T-cell (primary cell): ENCODE results near the gene RAB3C. TPM values are rescaled to one million over a fixed set of nuclear protein-coding genes. Genes with fewer than 3 reads are reported as not detected.

Experiments
- ATAC-seq, 4 experiments: fragments of 200-7000 bp in 3 of 4; fragments of 150-1000 bp in 1 of 4; cut with Tn5 transposase; replicated peaks in 1 of 4; 1 replicate in 3 of 4; 2 replicates in 1 of 4; pipeline ENCODE4 v1.10.0; 2021; ENCODE audit warnings: moderate library complexity in 3 of 4, mild to moderate bottlenecking in 2 of 4, moderate number of reproducible peaks in 1 of 4
- CTCF ChIA-PET, 2 donors: fragments of 300-600 bp; sonication (Branson Sonifier 250); formaldehyde crosslinking; loops; one replicate each; lab custom pipeline; 2022; ENCODE audit warnings: antibody characterized with exemption in 2 of 2; lab: Charles Lee
- POLR2A ChIA-PET, 2 donors: fragments of 300-600 bp; sonication (Branson Sonifier 250); formaldehyde crosslinking; loops; one replicate each; lab custom pipeline; 2022; ENCODE audit warnings: antibody characterized with exemption in 2 of 2; lab: Charles Lee
- DNase-seq, 35 experiments: peaks; one replicate each; pipeline versions ENCODE4 v3.0.0 to v3.0.0-alpha.2; 2013 to 2023
- H3K27ac ChIP-seq: one replicate; pipeline ENCODE4 v1.5.1; 2013; ENCODE audit warnings: low read length
- H3K27me3 ChIP-seq, 2 experiments: replicated peaks in 1 of 2; 1 replicate in 1 of 2; 2 replicates in 1 of 2; pipeline versions ENCODE4 v1.6.1 to v1.7.0; 2013; ENCODE audit warnings: low read length in 1 of 2, mixed read lengths in 1 of 2; ENCODE audit not compliant: control insufficient read depth in 2 of 2, insufficient read depth in 2 of 2; ENCODE audit errors: extremely low read depth in 1 of 2
- H3K36me3 ChIP-seq, 2 donors: 1 replicate in 1 of 2; 2 replicates in 1 of 2; pipeline versions ENCODE4 v1.6.1 to v1.7.0; 2013; ENCODE audit warnings: low read length in 1 of 2; ENCODE audit not compliant: control insufficient read depth in 2 of 2, insufficient read depth in 1 of 2; ENCODE audit errors: extremely low read depth in 1 of 2
- H3K4me1 ChIP-seq, 2 experiments: 1 replicate in 1 of 2; 2 replicates in 1 of 2; pipeline versions ENCODE4 v1.6.1 to v1.7.0; 2013; ENCODE audit warnings: low read length in 2 of 2, mixed read lengths in 1 of 2; ENCODE audit not compliant: insufficient read depth in 2 of 2, control insufficient read depth in 1 of 2; ENCODE audit errors: extremely low read depth in 1 of 2
- H3K4me3 ChIP-seq, 2 donors: 1 replicate in 1 of 2; 2 replicates in 1 of 2; pipeline versions ENCODE4 v1.5.1 to v1.7.0; 2013; ENCODE audit warnings: mild to moderate bottlenecking in 2 of 2, low read length in 1 of 2, moderate library complexity in 1 of 2; ENCODE audit not compliant: control insufficient read depth in 1 of 2; ENCODE audit errors: extremely low read depth in 1 of 2
- H3K9me3 ChIP-seq: 2 replicates; pipeline ENCODE4 v1.7.0; 2013
- H3K27ac Mint-ChIP-seq, 2 donors: one replicate each; pipeline ENCODE4 v1.8.0; 2020 to 2021; ENCODE audit warnings: mild to moderate bottlenecking in 2 of 2, mixed read lengths in 2 of 2
- H3K27me3 Mint-ChIP-seq, 2 donors: one replicate each; pipeline ENCODE4 v1.8.0; 2021 to 2022; ENCODE audit warnings: mixed read lengths in 2 of 2
- H3K36me3 Mint-ChIP-seq: one replicate; pipeline ENCODE4 v1.8.0; 2021; ENCODE audit warnings: mixed read lengths
- H3K4me1 Mint-ChIP-seq, 3 donors: one replicate each; pipeline ENCODE4 v1.8.0; 2020 to 2022; ENCODE audit warnings: mixed read lengths in 3 of 3, mild to moderate bottlenecking in 1 of 3
- H3K4me3 Mint-ChIP-seq, 3 donors: one replicate each; pipeline ENCODE4 v1.8.0; 2020 to 2022; ENCODE audit warnings: mild to moderate bottlenecking in 3 of 3, mixed read lengths in 3 of 3, moderate library complexity in 3 of 3
- H3K9me3 Mint-ChIP-seq, 3 donors: one replicate each; pipeline ENCODE4 v1.8.0; 2020 to 2022; ENCODE audit warnings: mixed read lengths in 3 of 3
- WGBS: methylation state at CpG from one replicate; pipeline ENCODE4 v1.1.5; 2013; ENCODE audit warnings: missing lambda C conversion rate; ENCODE audit not compliant: insufficient coverage; 5-methylcytosine and 5-hydroxymethylcytosine counted together
- total RNA-seq, 35 experiments: library from RNA in 6 of 35; stranded (reverse) in 6 of 35; fragments of 120-200 nt in 1 of 35; gene quantifications; one replicate each; pipeline versions ENCODE4 v1.2.1 to v1.2.4 and lab custom pipeline; 2013 to 2026

The RAB3C gene
- total RNA-seq, 5 donors from 2014 or later (not counting 1 experiment from before 2014, with no cell fraction given), result not detected

DNA sequence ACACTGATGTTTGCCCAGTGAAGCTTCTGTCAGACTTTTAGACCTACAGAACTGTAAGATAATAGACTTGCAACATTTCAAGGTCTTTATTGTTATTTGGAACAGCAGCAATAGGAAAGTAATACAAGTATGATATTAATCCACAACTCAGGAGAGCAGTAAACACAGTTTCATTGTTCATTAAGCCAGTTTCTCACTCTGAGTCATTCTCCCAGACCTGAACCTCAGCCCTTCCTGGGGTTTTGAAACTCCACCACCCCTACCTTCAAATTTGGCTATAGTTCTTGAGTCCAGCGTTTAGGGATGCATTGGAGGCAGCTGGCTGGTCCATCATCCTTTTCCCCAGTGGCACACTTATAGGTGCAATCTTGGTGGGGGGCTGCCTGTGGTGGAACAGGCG is 203.2 kb downstream of the RAB3C start:
- no peaks in the 10 kb centered on the region for H3K9me3 Mint-ChIP-seq

DNA sequence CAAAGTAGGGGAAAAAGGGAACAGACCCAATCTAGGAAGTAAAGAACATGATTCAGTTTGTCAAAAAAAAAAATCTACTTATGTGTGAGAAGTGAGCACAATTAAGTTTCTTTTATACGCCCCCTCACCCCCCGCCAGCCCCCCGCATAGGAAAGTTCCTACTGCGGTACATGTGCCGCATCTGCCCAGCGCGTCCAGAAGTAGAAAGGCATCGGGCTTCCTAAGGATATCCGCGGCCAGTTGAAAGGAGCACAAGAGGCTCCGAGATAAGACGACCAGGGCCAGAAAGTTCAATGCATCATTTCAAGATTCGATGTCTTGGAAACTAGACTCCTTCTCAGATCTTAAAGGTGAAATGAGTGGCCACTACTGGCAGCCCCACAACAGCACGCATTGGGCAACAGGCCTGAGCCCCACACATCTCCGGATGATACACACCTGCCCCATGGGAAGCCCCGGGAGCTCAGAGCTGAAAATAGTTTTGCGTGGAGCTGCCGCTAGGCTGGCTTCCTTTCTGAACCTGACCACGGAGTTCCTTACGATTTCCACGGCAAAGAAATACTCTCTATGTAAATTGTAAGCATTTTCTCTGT is 203.9 kb downstream of the RAB3C start:
- Histone ChIP-seq H3K27me3 (peaks cover 0 to 10% of the 10 kb centered on the region in 2 experiments), H3K4me3 (no peak overlapping the region), H3K9me3 (no peaks in the 10 kb centered on the region), H3K4me1 (no peaks in the 10 kb centered on the region), H3K36me3 (no peaks in the 10 kb centered on the region), H3K27ac (no peak overlapping the region)
- Mint-ChIP-seq H3K9me3 (no peaks in the 10 kb centered on the region), H3K4me3 (no peak overlapping the region), H3K36me3 (no peaks in the 10 kb centered on the region), H3K27me3 (peaks cover 8 to 22% of the 10 kb centered on the region in 2 donors), H3K4me1 (peaks cover 0 to 4% (median 2%) of the 10 kb centered on the region in 3 donors), H3K27ac (no peak overlapping the region)
- DNase-seq (no peak), ATAC-seq (no peak)
- 54% methylated on average over 12 of the region's 21 CpGs for WGBS
- CTCF ChIA-PET, result no interaction called here
- POLR2A ChIA-PET, result no interaction called here

More for the DNA sequence above, 203.2 kb downstream of the RAB3C start:
- ChIA-PET POLR2A (no interaction called here), CTCF (no interaction called here)
- peaks cover 8 to 22% of the 10 kb centered on the region in 2 donors for H3K27me3 Mint-ChIP-seq
- H3K4me1 Mint-ChIP-seq, result peaks cover 0 to 4% (median 2%) of the 10 kb centered on the region in 3 donors
- peaks cover 0 to 10% of the 10 kb centered on the region in 2 experiments for H3K27me3 ChIP-seq
- no peak overlapping the region for H3K4me3 ChIP-seq
- 67% methylated on average over 1 of the region's 2 CpGs for WGBS
- no peaks in the 10 kb centered on the region for H3K36me3 ChIP-seq
- no peak overlapping the region for H3K27ac ChIP-seq
- H3K9me3 ChIP-seq, result no peaks in the 10 kb centered on the region
- DNase-seq, result no peak
- H3K4me3 Mint-ChIP-seq, result no peak overlapping the region
- no peaks in the 10 kb centered on the region for H3K4me1 ChIP-seq
- ATAC-seq, result no peak
- no peak overlapping the region for H3K27ac Mint-ChIP-seq
- no peaks in the 10 kb centered on the region for H3K36me3 Mint-ChIP-seq

- ChIA-PET CTCF (no interaction called here), POLR2A (no interaction called here)
- H3K27ac ChIP-seq, result no peak overlapping the region
- DNase-seq (no peak), ATAC-seq (no peak)
- no peaks in the 10 kb centered on the region for H3K36me3 Mint-ChIP-seq
- H3K27me3 ChIP-seq, result peaks cover 0 to 10% of the 10 kb centered on the region in 2 experiments
- H3K4me1 ChIP-seq, result no peaks in the 10 kb centered on the region
- peaks cover 0 to 4% (median 2%) of the 10 kb centered on the region in 3 donors for H3K4me1 Mint-ChIP-seq
- no peak overlapping the region for H3K27ac Mint-ChIP-seq
- WGBS, result 32% methylated on average over 2 of the region's 3 CpGs
- no peaks in the 10 kb centered on the region for H3K36me3 ChIP-seq
- H3K4me3 Mint-ChIP-seq, result no peak overlapping the region
- no peaks in the 10 kb centered on the region for H3K9me3 ChIP-seq
- no peak overlapping the region for H3K4me3 ChIP-seq
- H3K27me3 Mint-ChIP-seq, result peaks cover 11 to 17% of the 10 kb centered on the region in 2 donors
- H3K9me3 Mint-ChIP-seq, result no peaks in the 10 kb centered on the region
These were observed 205.1 kb downstream of the RAB3C start for GRCh38 chr5:58787987-58788386.

DNA sequence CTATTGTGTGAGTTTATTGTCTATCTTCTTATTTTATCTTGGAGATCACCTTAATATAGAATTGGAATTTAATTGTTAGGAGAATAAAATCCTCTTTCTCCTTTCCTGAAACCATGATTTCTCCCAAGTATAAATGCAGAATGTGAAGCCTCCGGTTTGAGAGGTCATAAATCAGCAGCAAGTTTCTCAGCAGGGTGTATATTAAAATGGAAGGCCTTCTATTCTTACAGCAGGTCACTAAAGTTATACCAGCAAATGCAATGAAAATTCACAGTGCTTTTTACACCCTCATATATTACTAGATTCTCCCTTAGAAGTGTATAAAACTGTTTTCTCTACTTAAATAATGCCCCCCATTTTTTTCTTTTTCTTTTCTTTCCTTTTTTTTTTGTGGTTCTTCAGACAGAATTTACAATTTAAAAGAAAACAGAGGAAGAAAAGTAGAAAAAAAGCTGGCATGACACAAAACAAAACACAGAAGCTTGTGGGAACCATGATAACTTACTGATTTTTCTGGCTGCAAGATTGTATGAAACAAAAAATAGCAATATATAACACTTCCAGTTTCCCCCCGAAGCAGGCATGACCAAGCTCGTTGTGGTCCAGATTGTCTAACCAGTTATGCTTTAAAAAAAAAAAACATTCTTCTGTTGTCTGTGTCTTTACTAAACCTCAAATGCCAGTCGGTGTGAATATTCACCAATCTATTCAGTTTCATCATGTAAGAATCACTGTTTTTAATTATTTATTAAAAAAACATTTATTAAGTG is 211.2 kb downstream of the RAB3C start:
- H3K27ac Mint-ChIP-seq, result no peak overlapping the region
- no peaks in the 10 kb centered on the region for H3K36me3 Mint-ChIP-seq
- CTCF ChIA-PET, result interaction anchor here (0.6 to 0.7 kb wide), 2 partner anchors 62 to 78 kb away, joined by 3 read pairs; no protein-coding TSS in a partner anchor
- H3K4me3 Mint-ChIP-seq, result no peak overlapping the region
- H3K4me1 Mint-ChIP-seq, result no peaks in the 10 kb centered on the region
- no peaks in the 10 kb centered on the region for H3K9me3 Mint-ChIP-seq
- POLR2A ChIA-PET, result no interaction called here
- DNase-seq (no peak), ATAC-seq (no peak)
- Histone ChIP-seq H3K36me3 (no peaks in the 10 kb centered on the region), H3K9me3 (no peaks in the 10 kb centered on the region), H3K4me3 (no peak overlapping the region), H3K4me1 (no peaks in the 10 kb centered on the region), H3K27me3 (no peaks in the 10 kb centered on the region), H3K27ac (no peak overlapping the region)
- H3K27me3 Mint-ChIP-seq, result peaks cover 4 to 15% of the 10 kb centered on the region in 2 donors
- WGBS, result no CpG with 5 or more reads among the region's 4 CpGs

DNA sequence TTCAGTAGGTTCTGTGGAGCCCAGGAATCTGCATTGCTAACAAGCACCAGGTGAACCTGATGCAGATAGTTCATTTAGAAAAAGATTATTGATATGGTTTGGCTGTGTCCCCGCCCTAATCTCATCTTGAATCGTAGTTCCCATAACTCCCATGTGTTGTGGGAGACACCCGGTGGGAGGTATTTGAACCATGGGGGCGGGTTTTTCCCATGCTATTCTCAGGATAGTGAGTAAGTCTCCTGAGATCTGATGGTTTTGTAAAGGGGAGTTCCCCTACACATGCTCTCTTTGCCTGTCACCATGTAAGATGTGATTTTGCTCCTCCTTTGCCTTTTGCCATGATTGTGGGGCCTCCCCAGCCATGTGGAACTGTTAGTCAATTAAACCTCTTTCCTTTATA is 212.0 kb downstream of the RAB3C start:
- H3K27ac ChIP-seq, result no peak overlapping the region
- H3K36me3 ChIP-seq, result no peaks in the 10 kb centered on the region
- Mint-ChIP-seq H3K27me3 (peaks cover 4 to 15% of the 10 kb centered on the region in 2 donors), H3K27ac (no peak overlapping the region), H3K4me1 (no peaks in the 10 kb centered on the region), H3K9me3 (no peaks in the 10 kb centered on the region), H3K36me3 (no peaks in the 10 kb centered on the region), H3K4me3 (no peak overlapping the region)
- no peak for DNase-seq
- no peak overlapping the region for H3K4me3 ChIP-seq
- no peaks in the 10 kb centered on the region for H3K9me3 ChIP-seq
- H3K4me1 ChIP-seq, result no peaks in the 10 kb centered on the region
- ATAC-seq, result no peak
- no peaks in the 10 kb centered on the region for H3K27me3 ChIP-seq
- no CpG with 5 or more reads among the region's 4 CpGs for WGBS
- ChIA-PET CTCF (no interaction called here), POLR2A (no interaction called here)

DNA sequence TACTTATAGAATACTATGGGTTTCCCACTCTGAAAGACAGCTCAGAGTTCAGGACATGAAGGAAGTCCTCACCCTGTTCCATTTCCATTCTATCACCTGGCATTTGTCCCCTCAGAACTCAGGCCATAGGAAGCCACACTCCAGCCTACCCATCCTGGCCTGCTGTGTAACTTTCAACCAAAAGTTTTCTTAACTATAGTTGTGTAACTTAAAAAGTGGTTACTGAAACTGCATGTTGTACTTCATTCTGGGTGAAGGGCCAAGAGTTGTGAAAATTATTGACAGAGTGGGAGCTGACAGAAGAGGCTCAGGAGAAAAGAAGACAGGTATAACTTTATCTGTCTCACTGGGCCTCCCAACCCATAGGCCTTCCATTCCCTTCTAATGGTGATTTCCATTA is 212.5 kb downstream of the RAB3C start:
- no peaks in the 10 kb centered on the region for H3K36me3 Mint-ChIP-seq
- CTCF ChIA-PET, result no interaction called here

More for the DNA sequence above, 212.5 kb downstream of the RAB3C start:
- no peaks in the 10 kb centered on the region for H3K27me3 ChIP-seq
- ATAC-seq, result no peak
- Mint-ChIP-seq H3K4me3 (no peak overlapping the region), H3K27me3 (peaks cover 4 to 15% of the 10 kb centered on the region in 2 donors), H3K27ac (no peak overlapping the region), H3K4me1 (no peaks in the 10 kb centered on the region), H3K9me3 (no peaks in the 10 kb centered on the region)
- no peak overlapping the region for H3K27ac ChIP-seq
- no peak overlapping the region for H3K4me3 ChIP-seq
- no peaks in the 10 kb centered on the region for H3K4me1 ChIP-seq
- DNase-seq, result no peak
- H3K36me3 ChIP-seq, result no peaks in the 10 kb centered on the region
- no peaks in the 10 kb centered on the region for H3K9me3 ChIP-seq
- POLR2A ChIA-PET, result no interaction called here
